NT2/D1 (cell line): ENCODE measurements around the gene GTF2F2.

Experiments
- DNase-seq: peaks from one replicate; pipeline ENCODE4 v3.0.0-alpha.2; 2011; ENCODE audit warnings: low read depth, low spot score
- H3K27me3 ChIP-seq: 2 replicates; pipeline ENCODE4 v1.6.0; 2011; ENCODE audit warnings: mild to moderate bottlenecking; ENCODE audit not compliant: insufficient read length, insufficient read depth
- H3K36me3 ChIP-seq: 2 replicates; pipeline ENCODE4 v1.6.1; 2011; ENCODE audit warnings: mild to moderate bottlenecking, low read length, mixed read lengths; ENCODE audit not compliant: insufficient read depth, insufficient read length
- H3K4me1 ChIP-seq: 2 replicates; pipeline ENCODE4 v1.5.1; 2011; ENCODE audit not compliant: insufficient read depth, insufficient read length
- H3K4me3 ChIP-seq: 2 replicates; pipeline ENCODE4 v1.5.1; 2011; ENCODE audit warnings: low read depth; ENCODE audit not compliant: insufficient read length
- H3K9ac ChIP-seq: 2 replicates; pipeline ENCODE4 v1.6.0; 2011; ENCODE audit warnings: low read depth; ENCODE audit not compliant: insufficient read length
- H3K9me3 ChIP-seq: 2 replicates; pipeline ENCODE4 v1.5.1; 2011; ENCODE audit warnings: mild to moderate bottlenecking, low read length; ENCODE audit not compliant: insufficient read depth
- SUZ12 ChIP-seq: IDR thresholded peaks from 2 replicates; pipeline ENCODE4 v1.6.1; 2011; ENCODE audit not compliant: insufficient read length, insufficient read depth; ENCODE audit errors: extremely low read depth
- YY1 ChIP-seq: IDR thresholded peaks from 2 replicates; pipeline ENCODE4 v1.6.1; 2011; ENCODE audit not compliant: insufficient read length, insufficient read depth
- ZNF274 ChIP-seq: IDR thresholded peaks from 2 replicates; pipeline ENCODE4 v1.6.1; 2011; ENCODE audit warnings: mild to moderate bottlenecking, low read depth, low read length

GTF2F2 gene

DNA sequence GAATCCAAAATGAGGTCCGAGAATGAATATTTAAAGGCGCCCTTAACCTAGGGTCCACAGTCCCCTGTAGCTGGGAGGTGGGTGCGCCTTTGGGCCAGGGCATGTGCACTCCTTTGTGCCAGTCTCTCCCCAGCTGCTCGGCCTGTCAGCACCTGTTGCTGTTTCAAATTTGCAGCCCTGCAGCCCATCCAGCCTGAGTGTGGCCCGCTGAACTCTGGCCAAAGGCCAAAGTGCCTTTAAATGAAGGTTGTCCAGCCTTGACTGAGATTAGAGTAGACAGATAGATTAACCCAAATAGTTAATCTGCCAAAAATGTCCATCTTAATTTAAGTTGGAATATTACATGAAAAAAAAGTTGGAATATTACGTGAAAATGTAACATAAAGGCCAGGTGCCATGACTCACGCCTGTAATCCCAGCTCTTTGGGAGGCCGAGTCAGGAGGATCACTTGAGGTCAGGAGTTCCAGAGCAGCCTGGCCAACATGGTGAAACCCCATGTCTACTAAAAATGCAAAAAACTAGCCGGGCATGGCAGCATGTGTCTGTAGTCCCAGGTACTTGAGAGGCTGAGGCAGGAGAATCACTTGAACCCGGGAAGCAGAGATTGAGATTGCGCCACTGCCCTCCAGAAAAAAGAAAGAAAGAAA is 195.3 kb downstream of the GTF2F2 start:
- no peaks in the 10 kb centered on the region for H3K36me3 ChIP-seq
- no peak overlapping the region for H3K4me3 ChIP-seq
- no peak for DNase-seq
- H3K9me3 ChIP-seq = no peaks in the 10 kb centered on the region
- no peaks in the 10 kb centered on the region for H3K4me1 ChIP-seq
- no peak overlapping the region for H3K9ac ChIP-seq
- H3K27me3 ChIP-seq = no peaks in the 10 kb centered on the region
- no peak for TF ChIP-seq ZNF274
- TF ChIP-seq SUZ12 = no peak
- TF ChIP-seq YY1 = no peak

DNA sequence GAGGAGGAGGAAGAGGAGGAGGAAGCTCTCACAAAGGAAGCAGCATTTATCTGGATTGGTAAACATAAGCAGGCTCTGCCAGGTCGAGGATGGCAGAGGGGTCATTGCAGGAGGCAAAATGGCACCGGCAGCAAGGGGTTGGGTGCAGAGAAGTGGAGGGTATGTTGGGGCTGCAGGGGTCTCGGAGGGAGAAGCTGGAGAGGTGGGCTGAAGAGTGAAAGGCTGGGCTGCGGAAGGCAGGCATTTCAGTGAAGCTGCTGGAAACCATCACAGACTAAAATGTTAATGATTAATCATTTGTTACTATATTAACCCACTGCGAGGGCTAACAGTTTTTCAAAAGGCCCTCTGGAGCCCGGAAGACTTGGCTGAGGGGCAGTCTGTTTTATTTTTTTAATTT is 196.0 kb downstream of the GTF2F2 start:
- no peaks in the 10 kb centered on the region for H3K4me1 ChIP-seq
- no peak overlapping the region for H3K4me3 ChIP-seq
- no peaks in the 10 kb centered on the region for H3K9me3 ChIP-seq
- TF ChIP-seq ZNF274 (no peak), YY1 (no peak), SUZ12 (no peak)
- no peak for DNase-seq
- no peaks in the 10 kb centered on the region for H3K27me3 ChIP-seq
- no peak overlapping the region for H3K9ac ChIP-seq
- H3K36me3 ChIP-seq = no peaks in the 10 kb centered on the region

DNA sequence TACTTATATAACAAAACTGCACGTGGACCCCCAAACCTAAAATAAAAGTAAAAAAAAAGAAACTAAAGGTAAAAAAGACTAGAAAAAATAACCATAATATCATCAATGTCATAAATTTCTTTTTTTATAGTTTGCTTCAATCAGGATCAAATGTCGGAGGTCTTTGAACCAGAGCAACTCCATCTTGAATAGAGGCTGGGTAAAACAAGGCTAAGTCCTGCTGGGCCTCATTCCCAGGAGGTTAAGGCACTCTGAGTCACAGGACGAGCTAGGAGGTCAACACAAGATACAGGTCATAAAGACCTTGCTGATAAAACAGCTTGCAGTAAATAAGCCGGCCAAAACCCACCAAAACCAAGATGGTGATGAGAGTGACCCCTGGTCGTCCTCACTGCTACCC is 196.7 kb downstream of the GTF2F2 start:
- TF ChIP-seq ZNF274 (no peak), YY1 (no peak), SUZ12 (no peak)
- H3K9me3 ChIP-seq = no peaks in the 10 kb centered on the region
- DNase-seq = no peak
- no peaks in the 10 kb centered on the region for H3K36me3 ChIP-seq
- no peak overlapping the region for H3K9ac ChIP-seq
- H3K4me1 ChIP-seq = no peaks in the 10 kb centered on the region
- H3K27me3 ChIP-seq = no peaks in the 10 kb centered on the region
- no peak overlapping the region for H3K4me3 ChIP-seq

DNA sequence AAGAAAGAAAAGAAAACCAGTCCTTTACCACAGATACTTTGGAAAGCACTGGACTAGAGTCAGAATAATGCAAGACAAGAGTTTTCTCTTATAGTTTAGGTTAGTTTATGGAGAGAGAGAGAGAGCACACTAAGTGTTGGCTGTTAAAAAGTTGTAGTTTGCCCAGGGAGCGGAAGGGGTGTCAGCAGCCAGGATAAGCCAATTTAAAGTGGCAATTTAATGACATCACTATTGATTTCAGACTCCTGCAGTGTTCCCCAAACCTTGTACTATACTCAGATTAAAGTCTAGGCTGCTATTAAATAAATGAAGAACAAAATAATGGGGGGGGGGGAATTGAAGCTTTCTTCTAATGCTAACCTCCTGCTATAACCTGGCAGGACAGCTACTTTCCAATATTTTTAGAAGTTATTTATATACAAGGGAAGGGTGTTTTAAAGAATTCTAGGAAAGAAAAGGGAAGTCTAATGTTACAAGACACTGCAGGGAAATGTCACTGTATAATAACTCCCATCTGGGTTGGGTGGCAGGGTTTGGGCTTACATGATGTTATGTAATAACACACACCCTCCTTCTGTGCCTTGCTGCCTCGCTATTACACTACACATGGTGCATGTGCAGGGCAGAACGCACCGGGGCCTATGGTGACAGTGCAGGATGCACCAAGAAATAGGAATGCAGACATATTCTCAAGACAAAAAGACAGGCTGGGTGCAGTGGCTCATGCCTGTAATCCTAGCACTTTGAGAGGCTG is 200.7 kb downstream of the GTF2F2 start:
- TF ChIP-seq SUZ12 = no peak
- no peak for TF ChIP-seq ZNF274
- TF ChIP-seq YY1 = no peak
- H3K36me3 ChIP-seq = no peaks in the 10 kb centered on the region
- no peaks in the 10 kb centered on the region for H3K9me3 ChIP-seq
- no peaks in the 10 kb centered on the region for H3K27me3 ChIP-seq
- no peak overlapping the region for H3K4me3 ChIP-seq
- H3K4me1 ChIP-seq = no peaks in the 10 kb centered on the region
- no peak for DNase-seq
- H3K9ac ChIP-seq = no peak overlapping the region

DNA sequence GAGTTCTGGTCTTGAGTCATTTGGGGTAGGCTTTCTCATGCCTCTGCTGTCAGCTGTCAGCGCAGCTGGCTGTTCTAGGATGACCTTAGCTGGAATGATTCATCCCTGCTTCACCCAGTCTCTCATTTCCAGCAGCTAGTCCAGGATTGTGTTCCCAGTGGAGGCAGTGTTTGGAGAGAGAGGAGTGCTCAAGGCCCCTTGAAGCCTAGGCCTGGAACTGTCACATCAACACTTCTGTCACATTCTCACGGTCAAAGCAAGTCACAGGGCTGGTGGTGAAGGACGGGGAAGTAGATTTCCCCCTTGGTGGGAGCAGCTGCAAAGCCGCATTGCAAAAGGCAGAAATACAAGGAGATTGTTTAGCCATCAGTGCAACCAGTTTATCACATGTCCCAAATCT is 205.5 kb downstream of the GTF2F2 start:
- no peak for TF ChIP-seq YY1
- no peak for TF ChIP-seq SUZ12
- no peak for TF ChIP-seq ZNF274
- H3K4me1 ChIP-seq = no peaks in the 10 kb centered on the region
- no peak overlapping the region for H3K9ac ChIP-seq
- no peaks in the 10 kb centered on the region for H3K27me3 ChIP-seq
- DNase-seq = no peak
- H3K36me3 ChIP-seq = no peaks in the 10 kb centered on the region
- H3K4me3 ChIP-seq = no peak overlapping the region
- no peaks in the 10 kb centered on the region for H3K9me3 ChIP-seq

DNA sequence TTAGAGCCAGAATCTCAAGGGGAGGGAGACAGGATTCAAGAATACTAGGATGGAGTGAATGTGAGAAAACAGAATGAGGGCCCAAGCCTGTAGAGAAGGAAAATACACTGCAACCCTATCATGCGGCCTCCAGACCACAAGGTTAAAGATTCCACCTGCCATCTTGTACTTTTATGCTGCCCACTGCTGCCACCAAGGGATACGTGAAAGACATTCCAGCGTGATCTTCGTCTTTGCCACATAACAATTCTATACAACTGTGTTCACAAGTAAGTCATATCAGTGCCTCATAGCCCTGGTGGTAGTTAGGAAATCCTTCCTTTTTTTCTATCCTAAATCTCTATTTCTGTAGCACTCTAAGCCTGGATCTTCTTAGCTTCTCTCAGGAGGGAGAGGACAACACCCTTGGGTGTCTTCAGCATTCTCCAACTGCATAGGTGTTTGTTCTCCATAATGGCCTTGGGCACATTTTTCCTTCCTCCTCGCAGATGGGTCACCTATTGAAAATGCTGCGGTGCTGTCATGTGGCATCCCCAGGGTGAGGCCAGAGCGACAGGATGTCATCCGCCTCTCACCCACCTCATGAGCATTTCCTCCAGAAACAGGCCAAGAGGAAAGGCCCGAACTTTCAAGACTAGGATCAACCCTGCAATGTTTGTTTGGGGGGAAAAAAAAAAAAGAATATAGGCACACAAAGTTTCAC is 207.1 kb downstream of the GTF2F2 start:
- no peaks in the 10 kb centered on the region for H3K4me1 ChIP-seq

DNA sequence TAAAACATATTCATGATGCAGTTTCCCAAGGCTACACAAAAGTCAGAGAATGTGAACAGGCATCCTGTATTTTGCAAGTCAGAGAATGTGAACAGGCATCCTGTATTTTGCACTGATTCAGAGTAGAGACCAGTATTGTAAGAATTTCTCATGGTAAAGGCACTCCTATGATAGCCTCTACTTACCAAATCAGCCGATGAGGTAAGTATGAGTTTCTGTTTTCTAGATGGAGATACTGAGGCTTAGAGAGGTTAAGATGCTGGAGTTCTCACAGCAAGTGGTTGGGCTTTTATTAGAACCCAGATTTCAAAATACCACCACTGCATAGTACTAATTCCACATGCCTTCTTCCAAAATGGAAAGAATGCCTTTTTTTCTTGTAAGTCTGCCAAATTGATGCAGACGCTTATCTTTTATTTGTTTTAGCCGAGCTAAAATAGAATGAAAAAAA is 208.4 kb downstream of the GTF2F2 start:
- Histone ChIP-seq H3K4me3 (no peak overlapping the region), H3K27me3 (no peaks in the 10 kb centered on the region), H3K4me1 (no peaks in the 10 kb centered on the region), H3K36me3 (no peaks in the 10 kb centered on the region), H3K9me3 (no peaks in the 10 kb centered on the region), H3K9ac (no peak overlapping the region)
- no peak for DNase-seq
- no peak for TF ChIP-seq ZNF274
- no peak for TF ChIP-seq SUZ12
- no peak for TF ChIP-seq YY1

More for the DNA sequence above, 207.1 kb downstream of the GTF2F2 start:
- no peak overlapping the region for H3K4me3 ChIP-seq
- no peak overlapping the region for H3K9ac ChIP-seq
- H3K9me3 ChIP-seq = no peaks in the 10 kb centered on the region
- TF ChIP-seq ZNF274 (no peak), YY1 (no peak), SUZ12 (no peak)
- DNase-seq = no peak
- no peaks in the 10 kb centered on the region for H3K27me3 ChIP-seq
- H3K36me3 ChIP-seq = no peaks in the 10 kb centered on the region

DNA sequence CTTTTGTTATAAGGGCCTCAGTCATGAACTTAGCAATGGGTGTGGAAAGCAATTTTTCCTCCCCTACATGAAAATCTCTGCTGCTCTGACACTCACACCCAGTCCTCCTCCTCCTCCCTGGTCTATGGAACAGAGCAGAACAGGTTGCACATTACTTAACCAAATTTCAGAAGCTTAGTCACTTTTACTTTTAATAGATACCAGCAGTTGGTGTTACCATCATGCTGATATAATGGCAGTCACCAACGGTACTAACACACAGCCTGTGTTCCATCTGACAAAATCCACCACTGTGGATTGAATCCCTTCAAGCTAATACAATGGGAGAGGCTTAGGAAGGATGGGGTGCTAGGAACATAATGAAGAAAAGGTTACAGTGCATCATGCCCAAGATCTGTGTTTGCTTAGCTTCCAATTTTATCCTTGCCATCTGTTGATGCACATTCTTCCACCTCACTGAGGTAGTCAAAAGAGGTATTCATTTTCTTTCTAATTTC is 210.9 kb downstream of the GTF2F2 start:
- H3K4me1 ChIP-seq = no peaks in the 10 kb centered on the region
- H3K36me3 ChIP-seq = peaks cover 14% of the 10 kb centered on the region
- no peaks in the 10 kb centered on the region for H3K9me3 ChIP-seq
- no peaks in the 10 kb centered on the region for H3K27me3 ChIP-seq
- no peak overlapping the region for H3K9ac ChIP-seq
- H3K4me3 ChIP-seq = no peak overlapping the region
- DNase-seq = no peak
- TF ChIP-seq ZNF274 = no peak
- no peak for TF ChIP-seq SUZ12
- TF ChIP-seq YY1 = no peak
